NCI-H510A treated with DMSO at 0.1 percent for 48 hours (cell line): ENCODE measurements around the gene ELL.
A peak's percentile ranks its signal among the peaks of the same experiment; 100 is the strongest.

Experiments used
- DNase-seq: peaks from one replicate; lab custom pipeline; 2025; lab: John Stamatoyannopoulos, UW

Gene ELL

DNA sequence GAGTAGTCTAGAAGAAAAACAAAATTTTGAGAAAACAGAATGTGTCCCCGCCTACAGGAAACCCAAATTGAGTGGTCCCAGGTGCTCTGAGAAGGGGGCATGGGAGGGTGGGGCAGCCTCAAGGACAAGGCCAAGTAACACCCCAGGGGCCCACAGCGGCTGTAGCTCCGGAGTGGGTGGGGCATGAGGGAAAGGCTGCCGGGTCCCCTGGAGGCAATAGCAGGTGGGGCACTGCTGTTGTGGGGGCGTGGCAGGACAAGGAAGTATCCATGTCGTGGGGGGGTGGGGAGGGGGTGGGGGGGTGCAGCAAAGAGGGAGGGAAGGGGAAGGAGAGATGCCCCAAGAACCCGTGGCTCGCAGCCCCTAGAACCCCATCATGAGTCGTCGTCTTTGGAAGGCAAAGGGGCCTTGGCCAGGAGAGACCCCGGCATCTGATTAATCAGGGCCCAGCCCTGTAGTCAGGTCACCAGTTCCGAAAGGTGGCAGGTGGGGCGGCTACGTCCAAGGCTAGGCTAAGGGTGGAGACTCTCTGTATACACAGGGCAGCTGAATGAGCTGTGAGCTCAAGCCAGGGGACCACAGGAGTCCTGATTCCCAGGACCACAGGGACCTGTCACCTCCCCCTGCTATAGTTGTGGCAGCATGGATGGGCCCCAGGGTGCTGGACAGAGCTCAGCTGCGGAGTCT, 76.5 kb downstream of the ELL start:
- DNase-seq: no peak

DNA sequence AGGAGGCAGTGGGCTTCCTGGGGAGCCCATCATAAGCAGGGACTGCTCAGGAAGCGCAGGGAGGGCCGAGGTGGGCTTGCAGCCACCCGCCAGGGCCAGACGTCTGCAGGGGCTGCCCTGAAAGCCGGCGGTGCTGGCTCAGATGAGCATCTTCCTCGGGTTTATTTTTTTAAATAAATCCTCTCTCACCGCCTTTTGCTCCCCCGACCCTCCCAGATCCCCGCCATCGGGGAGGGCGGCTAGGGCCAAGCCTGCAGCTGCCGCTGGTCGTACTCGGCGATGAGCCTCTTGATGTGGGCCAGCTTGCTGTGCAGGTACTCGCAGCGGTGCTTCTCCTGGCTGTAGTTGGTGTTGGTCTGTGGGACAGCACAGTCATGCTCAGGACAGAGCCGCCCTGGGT, 77.4 kb downstream of the ELL start:
- no peak for DNase-seq

DNA sequence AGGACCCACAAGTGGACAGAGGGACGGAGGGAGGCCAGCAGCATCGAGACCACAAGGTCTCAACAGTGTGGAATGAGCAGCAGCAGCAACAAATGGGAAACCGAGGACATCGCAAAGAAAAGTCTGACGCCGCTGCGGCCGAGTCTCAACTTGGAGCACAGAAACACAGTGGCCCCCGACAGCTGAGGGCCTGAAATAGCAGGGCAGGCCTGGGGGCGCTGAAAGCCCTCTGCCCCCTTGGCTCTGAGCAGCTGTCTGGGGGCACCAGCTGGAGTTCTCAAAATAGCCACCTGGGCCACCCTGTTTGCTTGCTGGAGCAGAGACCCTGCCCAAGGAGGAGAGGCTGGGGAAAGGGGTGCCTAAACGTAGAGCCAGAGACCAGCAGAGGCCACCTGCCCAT, 78.0 kb downstream of the ELL start:
- DNase-seq: no peak

DNA sequence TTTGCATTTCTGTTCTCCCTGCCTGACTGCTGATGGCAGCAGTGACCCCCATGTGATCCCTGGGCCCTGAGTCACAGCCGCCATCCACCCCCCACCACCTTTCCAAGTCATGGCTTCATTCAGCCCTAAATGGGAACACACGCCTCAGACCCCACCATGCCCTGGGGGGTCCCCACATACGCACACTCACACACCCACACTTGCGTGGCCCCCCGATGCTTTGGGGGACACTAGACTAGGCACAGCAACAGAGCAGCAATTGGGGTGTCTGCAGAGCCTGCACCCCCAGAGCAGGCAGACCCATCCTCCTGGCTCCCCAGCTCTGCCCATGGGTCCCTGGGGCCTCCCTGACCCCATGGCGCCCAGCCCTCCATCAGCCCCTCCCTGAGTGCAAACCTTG, 78.5 kb downstream of the ELL start:
- DNase-seq: no peak

DNA sequence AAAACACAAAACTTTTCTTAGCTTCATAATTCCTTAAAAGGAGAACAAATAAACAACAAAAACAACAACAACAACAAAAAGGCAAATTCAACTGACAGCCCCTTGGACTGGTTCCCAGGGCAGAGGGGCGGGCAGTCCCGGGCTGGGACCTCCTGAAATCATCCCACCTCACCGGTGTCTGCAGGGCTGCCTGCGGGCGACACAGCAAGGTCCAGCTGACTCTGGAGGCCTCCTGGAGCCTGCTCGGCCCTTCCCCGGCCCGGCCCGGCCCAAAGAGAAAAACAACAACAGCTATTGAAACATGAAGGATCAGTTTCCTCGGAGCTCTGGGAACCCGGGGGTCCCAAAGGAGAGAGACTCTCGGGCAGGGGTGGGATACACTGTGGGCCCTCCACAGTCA, 78.9 kb downstream of the ELL start:
- no peak for DNase-seq

DNA sequence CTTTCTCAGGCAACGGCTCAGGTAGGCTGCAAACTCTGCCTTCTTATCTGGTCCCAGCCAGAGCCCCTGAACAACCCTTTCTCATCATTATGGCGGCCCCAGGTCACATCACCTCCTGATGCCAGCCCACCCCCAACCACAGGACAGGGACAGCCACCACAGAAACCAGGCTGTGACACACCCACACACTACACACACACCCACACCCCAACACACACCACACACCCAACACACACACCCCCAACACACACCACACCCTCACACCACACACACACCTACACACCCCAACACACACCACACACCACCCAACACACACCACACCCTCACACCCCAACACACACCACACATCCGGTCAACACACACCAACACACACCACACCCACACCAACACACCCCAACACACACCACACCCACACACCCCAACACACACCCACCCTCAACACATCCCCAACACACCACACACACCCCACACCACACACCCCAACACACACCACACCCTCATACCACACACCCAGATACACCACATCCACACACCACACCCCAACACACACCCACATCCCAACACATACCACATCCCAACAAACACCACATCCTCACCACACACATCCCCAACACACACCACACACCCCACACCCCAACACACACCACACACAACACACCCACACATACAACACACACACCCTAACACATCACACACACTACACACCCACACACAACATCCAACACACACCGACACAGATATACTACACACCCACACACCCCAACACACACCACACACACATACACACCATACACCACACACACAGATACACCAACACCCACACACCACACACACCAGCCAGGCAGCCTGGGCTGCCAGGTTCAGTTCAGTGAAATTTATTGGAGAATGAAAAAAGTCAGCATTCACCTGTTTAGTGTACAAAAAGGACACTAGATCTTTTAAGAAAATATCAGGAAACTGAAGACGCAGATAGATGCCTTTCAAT, 79.8 kb downstream of the ELL start:
- DNase-seq: no peak

DNA sequence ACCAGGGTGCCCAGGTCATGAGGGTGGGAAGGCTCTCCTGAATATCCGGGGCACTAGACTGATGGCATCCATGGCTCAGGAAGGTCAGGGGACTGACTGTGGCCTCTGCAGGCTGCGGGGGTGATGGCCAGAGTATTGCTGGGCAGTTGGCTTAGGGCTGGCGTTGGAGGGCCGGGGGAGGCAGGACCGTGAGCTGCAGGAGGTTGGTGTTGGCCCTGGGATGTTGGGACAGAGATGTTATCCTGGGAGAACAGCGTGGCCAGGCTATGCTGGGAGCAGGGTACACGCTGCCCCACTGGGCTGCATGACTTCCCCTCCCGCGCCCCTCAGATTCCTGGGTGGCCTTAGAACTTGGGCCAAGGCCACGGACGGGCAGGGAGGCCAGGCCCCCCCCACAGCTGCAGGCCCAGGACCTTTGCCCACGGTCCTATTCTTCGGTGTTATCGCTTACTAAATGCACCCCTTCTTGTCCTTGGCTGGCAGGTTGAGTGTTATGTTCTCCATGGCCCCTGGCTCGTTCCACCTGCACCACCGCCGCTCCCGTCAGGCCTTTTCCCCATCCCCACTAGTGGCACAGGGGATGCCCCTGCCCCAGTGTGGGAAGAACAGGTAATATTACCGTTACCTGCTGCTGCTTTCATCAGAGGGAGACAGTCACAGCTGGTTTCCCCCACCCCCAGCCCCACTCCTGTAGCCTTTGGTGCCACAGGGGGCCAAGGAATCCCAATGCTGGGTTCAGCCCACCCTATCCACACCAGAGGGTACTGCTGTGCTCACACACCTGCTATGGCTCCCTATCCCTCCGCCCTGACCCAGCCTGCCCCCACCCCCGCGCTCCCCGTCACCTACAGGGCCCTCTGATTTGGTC, 80.7 kb downstream of the ELL start:
- DNase-seq: no peak

DNA sequence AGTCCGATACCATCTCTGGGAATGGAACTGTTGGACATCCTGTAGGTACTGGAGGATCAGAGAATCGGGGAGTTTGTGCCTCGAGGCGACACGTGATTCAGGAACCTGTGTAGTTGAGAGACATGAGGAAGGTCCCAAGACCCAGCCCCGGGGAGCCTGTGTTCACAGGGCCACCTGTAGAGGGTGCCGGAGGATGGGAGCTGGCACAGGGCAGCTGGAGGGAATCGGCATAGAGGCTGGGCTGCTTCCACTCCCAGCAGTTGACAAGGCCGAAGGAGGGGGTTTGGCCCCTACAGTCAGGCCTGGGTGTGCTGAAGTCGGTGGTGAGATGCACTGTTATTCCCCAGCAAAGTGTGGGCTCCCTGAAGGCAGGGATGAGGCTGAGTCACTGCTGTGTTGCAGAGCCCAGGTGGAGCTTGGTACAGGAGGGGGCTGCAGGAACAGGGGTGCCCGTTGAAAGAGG, 81.4 kb downstream of the ELL start:
- DNase-seq: peak; percentile 8

DNA sequence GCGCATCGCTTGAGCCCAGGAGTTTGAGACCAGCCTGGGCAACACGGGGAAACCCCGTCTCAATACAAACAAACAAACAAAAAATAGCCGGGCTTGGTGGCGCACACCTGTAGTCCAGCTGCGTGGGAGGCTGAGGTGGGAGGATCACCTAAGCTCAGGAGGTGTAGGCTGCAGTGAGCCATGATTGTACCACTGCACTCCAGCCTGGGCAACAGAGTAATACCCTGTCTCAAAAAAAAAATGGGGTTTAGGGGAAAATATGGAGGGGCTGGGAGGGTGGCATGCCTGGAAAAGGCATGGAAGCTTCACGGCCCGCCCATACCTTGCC, 82.0 kb downstream of the ELL start:
- DNase-seq: no peak

DNA sequence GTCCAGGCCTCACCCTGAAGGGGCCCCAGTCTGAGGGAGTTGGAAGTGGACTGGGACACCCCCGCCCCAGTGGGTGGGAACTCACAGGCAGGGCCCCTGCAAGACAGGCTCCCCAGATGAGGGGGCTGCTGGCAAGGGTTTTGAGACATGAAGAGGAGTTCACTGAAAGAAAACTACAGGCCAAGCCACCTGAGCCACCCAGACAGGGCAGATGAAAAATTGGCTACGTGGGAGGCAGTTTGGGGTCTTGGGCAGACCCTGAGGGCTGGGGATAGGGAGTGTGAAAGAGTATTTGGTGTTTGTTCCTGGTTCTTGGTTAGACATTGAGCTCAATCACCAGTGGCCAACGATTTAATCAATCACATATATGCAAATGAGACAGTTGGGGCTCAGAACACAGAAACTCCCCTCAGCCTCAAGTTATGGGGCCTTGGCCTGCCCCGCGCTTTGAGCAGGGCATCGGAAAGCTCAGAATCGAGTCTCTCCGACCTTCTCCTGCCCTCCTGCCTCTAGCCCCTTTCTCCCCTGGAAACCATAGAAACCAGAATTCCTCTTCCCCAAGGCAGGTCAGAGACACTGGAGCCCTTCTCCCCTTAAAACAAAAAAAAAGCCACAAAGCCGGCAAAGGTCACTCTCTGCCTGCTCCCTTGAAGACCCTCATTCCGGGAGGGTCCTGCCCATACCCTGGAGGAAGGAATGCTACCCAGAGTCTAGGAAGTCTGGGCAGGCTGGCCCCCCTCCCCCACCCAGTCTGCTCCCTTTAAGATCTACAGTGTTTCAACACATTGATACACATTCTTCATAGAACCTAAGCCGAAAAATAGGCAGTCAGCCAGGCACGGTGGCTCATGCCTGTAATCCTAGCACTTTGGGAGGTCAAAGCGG, 82.6 kb downstream of the ELL start:
- no peak for DNase-seq

DNA sequence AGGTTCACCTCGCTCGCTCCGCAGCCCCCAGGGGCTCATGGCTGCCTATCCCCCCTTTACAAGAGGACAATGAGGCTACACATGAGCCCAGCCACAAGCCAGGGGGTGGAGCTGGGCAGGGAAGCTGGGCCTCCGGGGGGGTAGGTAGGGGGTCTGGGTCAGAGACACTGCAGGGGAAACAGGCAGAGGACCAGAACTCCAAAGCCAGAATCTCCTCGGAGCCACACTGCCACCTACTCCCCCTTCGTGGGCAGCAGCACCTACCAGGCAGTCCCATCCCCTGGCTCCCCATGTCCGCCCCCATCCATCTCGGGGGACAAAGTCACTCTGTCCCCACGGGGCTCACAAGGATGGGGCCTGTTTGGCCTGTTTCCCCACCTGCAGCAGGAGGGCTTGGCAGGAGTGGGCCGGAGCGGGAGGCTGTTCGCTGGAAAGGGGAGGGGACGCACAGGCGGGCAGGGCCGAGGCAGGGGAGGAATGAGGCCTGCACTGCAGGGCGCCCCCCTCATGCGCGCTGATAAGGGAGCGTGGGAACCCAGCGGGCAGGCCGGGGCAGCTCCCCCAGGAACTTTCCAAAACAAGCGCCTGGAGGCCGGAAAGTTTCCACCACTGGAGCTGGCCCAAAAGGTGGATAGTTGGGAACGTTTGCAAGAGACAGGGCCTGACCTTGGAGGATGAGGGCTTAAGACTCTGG, 83.4 kb downstream of the ELL start:
- DNase-seq: no peak

DNA sequence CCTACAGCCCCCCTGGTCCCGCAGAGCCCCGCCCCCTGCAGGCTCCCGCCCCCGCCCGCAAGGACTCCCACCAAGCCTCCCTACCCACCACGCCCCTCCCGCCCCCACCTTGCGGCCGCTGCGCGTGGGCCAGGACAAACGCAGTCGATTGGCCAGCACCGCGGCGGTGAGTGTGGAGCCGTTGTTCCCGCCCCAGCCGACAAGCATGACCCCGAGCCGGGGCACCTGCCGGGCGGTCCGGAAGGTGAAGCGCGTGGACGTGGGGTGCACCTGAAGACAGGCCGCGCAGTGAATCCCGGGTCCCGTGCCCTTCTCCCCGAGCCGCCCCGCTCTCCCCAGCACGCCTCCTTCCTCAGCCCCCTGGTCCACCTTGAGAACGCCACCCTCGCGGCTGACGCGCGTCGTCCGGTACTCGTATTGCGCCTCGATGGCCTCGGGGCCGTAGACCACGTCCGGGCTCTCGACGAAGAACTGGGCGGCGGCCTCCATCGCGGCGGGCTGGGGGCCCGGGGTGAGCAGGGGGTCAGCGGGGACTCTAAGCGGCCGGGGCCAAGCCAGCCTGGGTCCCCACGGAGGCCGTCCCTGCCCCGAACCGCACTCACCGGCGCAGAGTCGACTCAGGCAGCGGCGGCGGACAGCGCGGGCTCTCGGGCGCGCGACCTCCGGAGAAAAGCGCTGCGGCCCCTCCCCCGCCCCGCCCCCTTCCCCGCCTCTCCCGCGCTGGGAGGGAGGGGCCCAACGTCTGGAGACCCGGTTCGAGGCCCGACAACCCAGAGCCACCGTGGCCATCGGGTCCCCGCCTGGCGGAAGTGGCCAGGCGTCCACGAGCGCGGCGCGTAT, 84.2 kb downstream of the ELL start, which contains the start of gene ISYNA1:
ISYNA1 (minus strand) TSS at position 643 of the 840 bp plus-strand sequence; CDS start at position 489, 154 bp downstream.
- peak; percentile 47 for DNase-seq

DNA sequence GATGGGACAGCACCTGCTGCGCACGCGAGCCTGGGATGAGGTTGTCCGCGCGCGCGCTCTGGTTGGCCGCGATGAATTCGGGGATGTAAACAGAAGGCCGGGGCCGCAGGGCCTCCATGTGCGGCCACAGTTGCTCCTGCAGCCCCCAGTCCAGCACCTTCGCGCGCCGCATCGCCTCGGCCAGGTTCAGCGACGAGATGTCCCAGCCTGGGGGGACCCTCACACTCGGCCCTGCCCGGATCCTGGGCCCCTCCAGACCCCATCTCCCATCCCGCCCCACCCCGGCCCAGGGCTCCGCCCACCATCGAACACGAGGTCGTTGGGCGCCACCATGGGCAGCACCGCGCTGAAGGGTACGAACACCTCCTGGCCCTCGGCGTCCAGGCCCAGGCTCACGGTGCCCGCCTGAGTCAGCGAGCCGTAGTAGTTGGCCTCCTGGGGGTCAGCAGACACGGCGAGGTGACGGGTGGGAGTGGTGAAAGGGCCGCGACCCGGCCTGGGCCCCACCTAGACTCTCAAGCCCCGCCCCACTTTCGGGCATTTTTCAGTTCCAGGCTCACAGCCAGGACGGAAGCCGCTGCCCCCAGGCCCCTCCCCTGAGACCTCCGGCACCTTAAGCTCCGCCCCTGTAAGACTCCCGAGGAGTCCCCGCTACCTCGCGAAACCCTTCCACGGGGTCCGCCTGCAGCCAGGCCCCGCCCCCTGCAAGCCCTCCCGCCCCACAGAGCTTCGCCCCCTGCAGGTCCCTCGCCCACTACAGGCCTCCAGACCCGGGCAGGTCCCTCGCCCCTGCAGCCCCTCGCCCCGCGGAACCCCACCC, 85.0 kb downstream of the ELL start:
- DNase-seq: no peak

DNA sequence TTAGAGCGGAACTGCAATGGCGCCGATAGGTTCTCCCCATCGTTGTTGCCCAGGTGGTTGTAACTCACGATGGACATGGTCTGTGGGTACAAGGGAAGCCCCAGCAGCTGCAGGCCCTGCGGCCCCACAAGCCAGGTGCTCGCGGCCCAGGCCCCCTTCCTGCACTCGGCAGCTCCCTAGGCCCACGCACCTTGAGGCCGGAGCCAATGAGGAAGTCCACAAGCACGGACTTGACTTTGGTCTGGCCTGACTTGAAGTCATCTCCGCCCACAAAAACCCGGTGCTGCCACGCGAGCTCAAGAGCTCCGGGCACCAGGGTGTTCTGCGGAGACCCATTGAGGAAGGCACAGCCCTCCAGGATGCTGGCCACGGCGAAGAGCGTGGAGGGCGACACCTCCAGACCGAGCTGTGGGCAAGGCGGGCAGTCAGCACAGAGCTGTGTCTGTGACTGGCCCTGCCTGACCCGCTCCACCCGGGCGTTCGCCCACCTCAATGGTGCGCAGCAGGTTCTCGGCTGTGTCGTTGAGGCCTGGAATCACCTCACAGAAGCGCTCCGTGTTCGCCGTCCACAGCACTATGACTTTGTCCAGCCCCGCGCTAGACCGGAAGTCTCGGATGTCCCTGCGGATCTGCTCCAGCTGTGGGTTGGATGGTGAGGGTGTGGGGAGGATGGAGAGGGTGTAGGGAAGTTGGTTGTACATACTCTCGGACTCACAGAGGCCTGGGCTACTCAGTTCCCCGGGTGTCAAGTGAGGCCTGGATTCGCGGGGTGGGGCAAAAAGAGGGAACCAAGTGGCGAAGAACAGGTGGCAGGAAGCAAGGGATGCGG, 85.8 kb downstream of the ELL start:
- DNase-seq: no peak

DNA sequence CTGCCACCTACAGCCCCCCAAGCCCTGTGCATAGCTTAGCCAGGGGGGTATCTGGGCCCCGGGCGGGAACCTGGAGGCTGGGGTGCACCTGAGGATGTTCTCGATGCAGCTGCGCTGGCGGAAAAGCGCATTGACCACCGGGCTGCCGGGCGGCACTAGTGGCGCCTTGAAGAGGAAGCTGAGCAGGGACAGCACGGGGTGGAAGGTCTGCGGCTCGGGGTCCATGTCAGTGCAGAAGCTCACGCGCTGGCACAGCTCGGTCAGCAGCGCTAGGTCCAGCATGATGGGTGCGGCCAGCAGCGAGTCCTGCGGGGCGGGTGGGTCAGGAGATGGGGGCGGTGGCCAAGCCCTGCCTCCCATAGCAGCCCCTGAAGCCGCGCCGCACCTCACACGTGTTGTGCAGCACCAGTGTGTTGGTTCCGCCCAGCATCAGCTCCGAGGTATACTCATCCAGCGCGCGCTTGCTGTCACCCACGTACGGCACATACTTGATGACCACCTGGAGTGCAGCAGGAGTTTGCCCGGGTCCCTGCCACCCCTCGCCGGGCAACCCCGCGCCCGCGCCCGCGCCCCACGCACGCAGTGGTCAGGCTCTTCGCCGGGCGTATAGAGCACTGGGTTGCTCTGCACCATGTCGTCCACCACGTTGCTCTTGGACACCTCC, 86.6 kb downstream of the ELL start:
- no peak for DNase-seq

DNA sequence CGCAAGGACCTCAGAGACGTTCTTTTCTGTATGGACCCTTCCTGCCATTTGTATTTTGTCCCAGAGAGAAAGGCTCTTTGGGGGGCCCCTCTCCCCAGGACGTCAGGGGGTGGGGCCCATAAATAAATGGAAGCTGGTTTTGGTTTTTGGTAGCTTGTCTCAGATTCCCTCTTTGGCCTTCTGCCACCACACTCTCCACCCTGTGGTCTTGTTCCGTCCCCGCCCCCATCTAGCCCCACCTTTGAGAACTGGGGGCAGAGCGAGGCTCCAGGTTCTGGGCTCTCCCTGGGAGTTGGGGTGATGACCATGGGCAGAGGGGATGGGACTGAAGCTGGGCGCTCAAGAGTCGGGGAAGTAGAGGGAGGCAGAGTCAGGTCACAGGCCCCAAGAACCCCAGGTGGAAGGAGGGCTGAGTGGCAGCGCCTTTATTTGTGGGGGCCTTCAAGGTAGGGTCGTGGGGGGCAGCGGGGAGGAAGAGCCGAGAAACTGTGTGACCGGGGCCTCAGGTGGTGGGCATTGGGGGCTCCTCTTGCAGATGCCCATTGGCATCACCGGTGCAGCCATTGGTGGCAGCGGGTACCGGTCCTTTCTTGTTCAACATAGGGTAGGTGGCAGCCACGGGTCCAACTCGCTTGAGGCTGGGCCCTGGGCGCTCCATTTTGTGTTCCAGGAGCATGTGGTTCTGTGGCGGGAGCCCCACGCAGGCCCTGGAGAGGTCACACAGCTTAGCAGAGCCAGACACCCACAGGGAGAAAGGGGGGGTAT, 87.3 kb downstream of the ELL start:
- DNase-seq: no peak
